Measurements from ENCODE around the gene NLRP10.

GRCh38 chr11:7936615-7937014, 28.6 kb downstream of the NLRP10 start:
- TF ChIP-seq CTCF (IDR thresholded peaks at IDR 0.05; ENCODE audit: low read length) (no peak), EZH2 (IDR thresholded peaks at IDR 0.05; ENCODE audit: borderline replicate concordance, low read length) (no peak)
